ENCODE measurements around the gene SMARCA4. TPM values are rescaled to one million over a fixed set of nuclear protein-coding genes. Genes with fewer than 3 reads are reported as not detected.
A peak's percentile ranks its signal among the peaks of the same experiment; 100 is the strongest.
"Not testable (repeated sequence)": the region's sequence is repeated elsewhere in the genome, so short reads cannot be mapped to it uniquely, and the experiment has no call there.

SMARCA4 gene
- total RNA-seq, 1 donor from 2014 or later, result 46.8 TPM

GRCh38 chr19:10928563-10929401, 32.0 kb upstream of the SMARCA4 start, which contains the start of the genes TIMM29 and YIPF2:
Gene TIMM29 (plus strand): TSS chr19:10928811. CDS start chr19:10928823, 12 bp downstream.
Gene YIPF2 (minus strand): TSS chr19:10928639. CDS start chr19:10928410, 229 bp downstream.
- peak; percentile 97 to 98 for DNase-seq (ENCODE audit: low read depth in 2 of 2)

- DNase-seq (ENCODE audit: low read depth in 2 of 2), result no peak
These were observed 31.4 kb upstream of the SMARCA4 start for GRCh38 chr19:10929402-10929794.

DNA sequence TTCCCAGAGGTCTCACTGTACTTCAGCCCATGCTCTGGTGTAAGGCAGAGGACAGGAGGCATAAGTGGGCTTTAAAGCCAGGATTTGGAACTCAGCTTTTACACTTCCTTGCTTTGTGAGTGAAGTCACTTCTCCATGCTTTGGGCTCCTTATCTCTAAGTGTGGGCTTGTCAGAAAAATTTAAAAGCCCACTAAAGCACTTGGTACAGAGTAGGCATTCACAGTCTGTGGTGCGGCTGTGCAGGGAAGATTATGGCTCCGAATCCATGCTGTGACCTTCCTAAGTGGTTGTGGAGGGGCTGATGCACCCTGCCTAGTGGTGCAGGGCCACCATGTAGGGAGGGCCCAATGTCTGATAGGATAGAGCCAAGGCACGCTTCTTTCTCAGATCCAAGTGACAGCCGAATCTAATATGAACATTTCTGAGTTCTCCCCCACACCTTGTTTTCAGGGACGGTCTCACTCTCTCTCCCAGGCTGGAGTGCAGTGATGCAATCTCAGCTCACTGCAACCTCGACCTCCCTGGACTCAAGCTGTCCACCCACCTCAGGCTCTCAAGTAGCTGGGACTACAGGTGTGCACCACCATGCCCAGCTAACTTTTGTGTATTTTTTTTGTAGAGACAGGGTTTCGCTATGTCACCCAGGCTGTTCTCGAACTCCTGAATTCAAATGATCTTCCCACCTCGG, 25.3 kb upstream of the SMARCA4 start:
- DNase-seq (ENCODE audit: low read depth in 2 of 2), result no peak

DNA sequence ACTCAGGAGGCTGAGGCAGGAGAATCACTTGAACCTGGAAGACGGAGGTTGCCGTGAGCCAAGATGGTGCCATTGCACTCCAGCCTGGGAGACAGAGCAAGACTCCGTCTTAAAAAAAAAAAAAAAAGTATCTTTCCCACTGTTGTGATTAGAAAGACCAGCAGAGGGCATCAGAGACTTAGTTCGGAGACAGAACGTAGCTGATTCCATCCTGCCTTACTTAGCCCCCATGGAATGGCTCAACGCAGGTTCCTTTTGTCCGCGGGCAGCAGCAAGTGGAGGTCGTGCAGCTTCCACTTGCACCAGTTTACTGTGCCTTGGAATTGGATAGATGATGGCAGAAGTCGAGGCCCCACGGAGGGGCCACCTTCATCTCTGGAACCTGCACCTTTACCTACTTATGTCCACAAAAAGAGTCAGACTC, 24.2 kb upstream of the SMARCA4 start:
- DNase-seq (ENCODE audit: low read depth in 2 of 2), result peak; percentile 83

DNA sequence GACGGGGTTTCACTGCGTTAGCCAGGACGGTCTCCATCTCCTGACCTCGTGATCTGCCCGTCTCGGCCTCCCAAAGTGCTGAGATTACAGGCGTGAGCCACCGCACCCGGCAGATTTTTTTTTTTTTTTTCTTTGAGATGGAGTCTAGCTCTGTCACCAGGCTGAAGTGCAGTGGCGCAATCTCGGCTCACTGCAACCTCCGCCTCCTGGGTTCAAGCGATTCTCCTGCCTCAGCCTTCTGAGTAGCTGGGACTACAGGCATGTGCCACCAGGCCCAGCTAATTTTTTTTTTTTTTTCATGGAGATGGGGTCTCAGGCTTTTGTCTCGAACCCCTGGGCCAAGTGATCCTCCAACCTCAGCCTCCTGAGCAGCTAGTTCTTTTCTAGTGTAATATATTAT, 19.2 kb upstream of the SMARCA4 start:
- not testable (repeated sequence) for DNase-seq (ENCODE audit: low read depth in 2 of 2)

DNA sequence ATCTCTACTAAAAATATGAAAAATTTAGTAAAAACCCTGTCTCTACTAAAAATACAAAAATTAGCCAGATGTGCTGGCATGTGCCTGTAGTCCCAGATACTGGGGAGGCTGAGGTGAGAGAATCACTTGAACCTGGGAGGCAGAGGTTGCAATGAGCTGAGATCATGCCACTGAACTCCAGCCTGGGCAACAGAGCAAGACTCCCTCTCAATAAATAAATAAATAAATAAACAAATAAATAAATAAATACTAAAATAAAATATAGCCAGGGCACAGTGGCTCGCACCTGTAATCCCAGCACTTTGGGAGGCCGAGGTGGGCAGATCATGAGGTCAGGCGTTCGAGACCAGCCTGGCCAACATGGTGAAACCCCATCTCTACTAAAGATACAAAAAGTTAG, 17.4 kb upstream of the SMARCA4 start:
- DNase-seq (ENCODE audit: low read depth in 2 of 2), result not testable (repeated sequence)

DNA sequence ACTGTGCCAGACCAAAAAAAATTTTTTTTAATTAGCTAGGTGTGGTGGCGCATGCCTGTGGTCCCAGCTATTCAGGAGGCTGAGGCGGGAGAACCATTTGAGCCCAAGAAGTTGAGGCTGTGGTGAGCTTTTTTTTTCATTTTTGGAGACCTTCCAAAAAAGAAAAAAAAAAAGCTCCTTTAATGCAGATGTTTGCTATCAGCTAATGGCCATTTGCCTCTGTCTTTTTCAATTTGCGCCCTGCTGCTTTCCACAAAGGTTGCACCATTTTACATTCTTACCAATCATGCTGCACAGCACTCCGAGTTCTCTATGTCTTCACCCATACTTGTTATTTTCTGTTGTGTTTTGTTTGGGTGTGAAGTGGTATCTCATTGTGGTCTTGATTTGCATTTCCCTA, 15.6 kb upstream of the SMARCA4 start:
- no peak for DNase-seq (ENCODE audit: low read depth in 2 of 2)

- no peak for DNase-seq (ENCODE audit: low read depth in 2 of 2)
These were observed 13.7 kb upstream of the SMARCA4 start for GRCh38 chr19:10946958-10947657.

GRCh38 chr19:10952809-10953208, 8.0 kb upstream of the SMARCA4 start:
- DNase-seq (ENCODE audit: low read depth in 2 of 2), result no peak

DNA sequence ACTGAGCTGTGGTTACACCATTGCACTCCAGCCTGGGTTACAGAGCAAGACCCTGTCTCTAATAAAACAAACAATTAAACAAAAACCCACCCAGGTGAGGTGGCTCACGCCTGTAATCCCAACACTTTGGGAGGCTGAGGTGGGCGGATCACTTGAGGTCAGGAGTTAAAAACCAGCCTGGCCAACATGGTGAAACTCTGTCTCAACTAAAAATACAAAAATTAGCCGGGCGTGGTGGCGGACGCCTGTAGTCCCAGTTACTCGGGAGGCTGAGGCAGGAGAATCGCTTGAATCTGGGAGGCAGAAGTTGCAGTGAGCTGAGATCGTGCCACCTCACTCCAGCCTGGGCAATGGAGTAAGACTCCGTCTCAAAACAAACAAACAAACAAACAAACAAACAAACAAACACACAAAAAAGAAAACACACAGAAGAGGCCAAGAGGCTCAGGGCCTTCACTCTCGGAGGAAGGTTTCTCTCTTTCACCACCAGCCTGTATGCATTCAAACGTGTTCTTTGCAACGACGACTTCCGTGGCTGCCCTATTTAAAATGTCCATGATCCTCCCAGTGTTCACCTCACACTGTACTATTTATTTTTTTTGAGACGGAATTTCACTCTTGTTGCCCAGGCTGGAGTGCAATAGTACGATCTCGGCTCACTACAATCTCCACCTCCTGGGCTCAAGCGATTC, 1.4 kb upstream of the SMARCA4 start:
- DNase-seq (ENCODE audit: low read depth in 2 of 2), result not testable (repeated sequence)

DNA sequence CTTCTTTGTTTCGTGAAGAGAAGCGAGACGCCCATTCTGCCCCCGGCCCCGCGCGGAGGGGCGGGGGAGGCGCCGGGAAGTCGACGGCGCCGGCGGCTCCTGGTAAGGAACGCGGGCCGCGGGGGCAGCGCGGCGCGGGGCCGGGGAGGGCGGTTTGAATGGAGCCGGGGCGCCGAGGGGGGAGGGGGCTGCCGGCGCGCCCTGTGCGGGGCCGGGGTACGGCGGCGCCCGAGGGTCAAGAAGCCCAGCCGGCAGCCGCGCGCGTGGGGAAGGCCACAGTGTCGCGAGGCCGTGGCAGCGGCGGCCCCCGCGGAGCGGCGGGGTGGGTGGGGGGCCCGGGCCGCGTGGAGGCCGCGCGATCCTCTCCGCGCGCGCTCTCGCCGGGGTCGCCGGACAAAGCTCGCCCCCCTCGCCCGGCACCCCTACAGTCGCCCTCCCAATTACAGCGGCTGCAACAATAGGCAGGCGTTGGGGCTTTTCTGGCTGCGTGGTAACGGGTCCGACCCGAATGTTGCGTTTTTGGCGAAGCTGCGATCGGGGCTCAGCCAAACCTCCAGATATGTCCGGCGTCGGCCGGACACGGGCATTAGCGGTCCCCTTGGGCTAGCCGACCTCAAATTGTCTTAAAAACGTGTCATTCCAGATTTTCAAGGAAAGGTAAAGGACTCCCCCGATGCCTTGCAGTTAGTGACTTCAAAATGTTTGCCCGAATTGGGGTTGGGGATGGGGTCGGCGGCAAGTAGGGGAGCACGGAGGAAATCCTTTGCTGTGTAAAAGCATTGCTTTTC, 437 bp downstream of the SMARCA4 start:
- peak; percentile 36 to 72 for DNase-seq (ENCODE audit: low read depth in 2 of 2)

GRCh38 chr19:10962863-10963262, 2.0 kb downstream of the SMARCA4 start:
- no peak for DNase-seq (ENCODE audit: low read depth in 2 of 2)

- no peak for DNase-seq (ENCODE audit: low read depth in 2 of 2)
These were observed 3.0 kb downstream of the SMARCA4 start for GRCh38 chr19:10963865-10964264.

GRCh38 chr19:10964903-10965302, 4.1 kb downstream of the SMARCA4 start:
- no peak for DNase-seq (ENCODE audit: low read depth in 2 of 2)

DNA sequence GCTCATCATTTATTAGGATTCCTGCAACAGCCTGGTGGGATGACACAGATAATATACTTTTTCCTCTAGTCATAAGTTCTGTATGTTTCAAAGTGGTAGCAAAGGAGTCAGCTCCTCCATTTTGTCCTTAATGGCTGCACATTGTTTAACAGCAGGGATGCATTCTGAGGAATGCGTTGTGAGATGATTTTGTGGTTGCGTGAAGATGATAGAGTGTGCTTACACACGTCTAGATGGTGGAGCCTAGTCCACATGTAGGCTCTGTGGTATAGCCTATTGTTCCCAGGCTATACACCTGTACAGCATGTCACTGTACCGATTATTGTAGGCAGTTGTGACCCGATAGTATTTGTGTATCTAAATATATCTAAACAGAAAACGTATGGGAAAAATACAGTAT, 4.6 kb downstream of the SMARCA4 start:
- DNase-seq (ENCODE audit: low read depth in 2 of 2), result no peak

DNA sequence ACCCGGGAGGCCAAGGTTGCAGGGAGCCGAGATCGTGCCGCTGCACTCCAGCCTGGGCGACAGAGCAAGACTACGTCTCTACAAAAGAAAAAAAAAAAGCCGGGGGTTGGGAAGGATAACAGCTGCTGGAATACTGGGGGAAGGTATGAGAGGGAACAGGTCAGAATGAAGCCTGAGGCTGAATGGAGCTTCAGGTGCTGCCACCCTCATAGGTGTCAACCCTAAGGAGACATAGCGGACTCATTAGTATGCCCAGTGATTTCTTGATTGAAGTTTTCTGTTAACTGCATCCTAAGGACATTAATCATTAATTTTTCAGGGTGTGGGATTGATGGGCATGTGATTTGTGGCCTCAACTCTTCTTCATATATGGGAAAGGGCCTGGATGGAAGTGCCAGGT, 6.0 kb downstream of the SMARCA4 start:
- DNase-seq (ENCODE audit: low read depth in 2 of 2), result no peak

DNA sequence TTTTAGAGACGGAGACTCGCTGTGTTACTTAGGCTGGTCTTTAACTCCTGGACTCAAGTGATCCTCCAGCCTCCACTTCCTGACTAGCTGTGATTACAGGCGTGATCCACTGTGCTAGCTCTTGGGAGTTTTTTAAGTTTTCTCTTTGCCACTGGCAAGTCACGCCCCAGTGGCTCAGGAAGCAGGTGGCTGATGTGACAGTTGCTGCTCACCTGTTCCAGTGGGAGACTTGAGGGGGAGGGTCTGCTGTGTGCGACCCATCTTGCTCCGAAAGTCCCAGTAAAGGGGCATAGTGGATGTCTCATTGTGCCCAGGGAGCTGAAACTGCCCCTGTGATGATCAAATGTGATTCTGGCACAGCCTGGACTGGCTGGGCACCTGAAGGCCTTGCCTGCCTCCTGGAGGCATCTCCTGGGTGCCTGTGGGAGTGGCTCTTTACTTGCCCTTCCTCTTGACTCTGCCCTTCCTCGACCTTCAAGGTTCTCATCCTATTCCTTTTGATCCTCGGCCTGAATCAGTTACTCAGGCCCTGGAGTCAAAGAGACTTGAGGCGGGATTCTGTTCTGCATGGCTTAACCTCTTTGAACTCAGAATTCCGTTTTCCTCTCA, 7.8 kb downstream of the SMARCA4 start:
- no peak for DNase-seq (ENCODE audit: low read depth in 2 of 2)

DNA sequence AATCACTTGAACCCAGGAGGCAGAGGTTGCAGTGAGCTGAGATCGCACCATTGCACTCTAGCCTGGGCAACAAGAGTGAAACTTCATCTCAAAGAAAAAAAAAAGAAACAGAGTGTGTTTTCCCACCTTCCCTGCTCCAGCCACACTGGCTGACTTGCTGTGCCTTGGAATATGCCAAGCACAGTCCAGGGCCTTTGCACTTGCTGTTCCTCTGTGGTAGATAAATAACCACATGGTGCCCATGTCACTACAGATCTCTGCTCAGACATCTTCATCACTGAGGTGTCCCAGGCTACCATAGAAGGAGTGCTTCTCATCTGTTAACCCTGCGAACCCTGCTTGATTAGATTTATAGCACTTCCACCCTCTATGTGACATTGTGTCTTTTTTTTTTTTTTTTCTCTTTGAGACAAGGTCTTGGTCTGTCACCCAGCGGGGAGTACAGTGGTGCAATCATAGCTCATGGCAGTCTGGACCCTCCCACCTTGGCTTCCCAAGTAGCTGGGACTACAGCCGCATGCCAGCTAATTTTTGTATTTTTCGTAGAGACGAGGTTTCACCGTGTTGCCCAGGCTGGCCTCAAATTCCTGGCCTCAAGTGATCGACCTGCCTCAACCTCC, 10.4 kb downstream of the SMARCA4 start:
- DNase-seq (ENCODE audit: low read depth in 2 of 2), result no peak

DNA sequence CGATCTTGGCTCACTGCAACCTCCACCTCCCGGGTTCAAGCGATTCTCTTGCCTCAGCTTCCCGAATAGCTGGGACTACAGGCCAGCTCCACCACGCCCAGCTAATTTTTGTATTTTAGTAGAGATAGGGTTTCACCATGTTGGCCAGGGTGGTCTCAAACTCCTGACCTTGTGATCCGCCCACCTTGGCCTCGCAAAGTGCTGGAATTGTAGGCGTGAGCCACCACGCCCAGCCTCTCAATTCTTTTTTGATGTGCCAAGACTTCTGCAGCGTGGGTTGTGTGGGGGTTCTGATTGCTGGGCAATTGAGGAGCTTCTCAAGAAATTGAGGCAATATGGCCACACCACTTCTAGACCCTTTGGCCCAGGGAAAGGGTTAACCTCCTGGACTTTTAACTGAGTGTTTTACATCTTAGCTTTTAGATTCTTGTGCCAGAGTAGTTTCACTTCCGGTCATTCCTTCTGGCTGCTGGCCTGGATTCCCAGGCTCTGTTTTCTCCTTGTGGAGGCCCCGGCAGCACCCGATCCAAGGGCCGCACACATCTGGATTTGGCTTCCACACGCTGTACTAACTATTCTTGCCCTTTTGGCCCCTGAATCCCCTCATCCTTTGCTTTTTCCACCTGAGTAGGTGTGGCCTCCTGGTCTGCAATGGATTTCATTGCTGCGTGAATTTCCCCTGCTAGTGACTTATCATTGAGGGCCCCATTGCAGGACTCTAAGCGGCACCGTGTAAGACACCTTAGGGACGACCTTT, 14.7 kb downstream of the SMARCA4 start:
- peak in 1 of 2 donors; percentile 66 for DNase-seq (ENCODE audit: low read depth in 2 of 2)
